Measurements from ENCODE around the gene HHEX. TPM values are rescaled to one million over a fixed set of nuclear protein-coding genes. Genes with fewer than 3 reads are reported as not detected.
A peak's percentile ranks its signal among the peaks of the same experiment; 100 is the strongest.

HHEX gene
- total RNA-seq, 6 experiments from 2014 or later, result 26.8 to 73.2 (median 42.0) TPM

DNA sequence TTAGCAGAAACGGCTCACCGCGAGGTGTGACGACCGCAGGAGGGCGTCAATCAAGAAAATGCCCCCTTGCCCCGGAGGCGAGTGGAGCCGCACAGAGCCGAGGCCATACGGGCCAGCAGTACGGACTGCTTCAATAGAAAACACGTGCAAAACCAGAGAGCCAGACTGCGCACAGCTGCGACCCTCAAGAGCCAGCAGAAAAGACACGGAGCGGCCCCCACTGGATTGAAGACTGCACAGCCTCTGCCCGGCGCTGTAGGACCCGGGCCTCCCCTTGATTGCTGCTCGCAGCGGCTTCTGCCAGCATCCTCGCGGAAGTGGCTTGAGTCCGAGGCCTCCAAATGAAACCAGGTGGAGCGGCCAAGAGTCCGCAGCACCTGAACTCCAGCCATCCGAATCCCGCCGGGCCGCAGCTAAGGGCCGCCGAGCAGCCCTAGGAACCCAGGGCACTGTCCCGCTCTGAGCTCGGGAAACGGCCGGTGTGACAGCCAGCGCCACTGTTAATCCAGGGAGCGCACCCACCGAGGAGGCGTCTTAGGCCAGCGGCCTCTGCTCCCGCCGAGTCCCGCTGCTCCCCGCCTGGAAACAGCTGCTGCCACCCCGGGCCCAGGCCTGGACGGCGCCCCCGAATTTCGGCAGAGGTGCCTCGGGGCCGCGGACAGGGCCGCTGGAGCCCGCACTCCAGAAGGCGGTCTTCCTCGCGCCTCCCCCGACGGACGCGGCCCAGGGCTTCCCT, 660 bp upstream of the HHEX start:
- DNase-seq (peak; percentile 69 to 83 (median 82)), ATAC-seq (peak; percentile 32 to 56 (median 44))
- Histone ChIP-seq H3K27ac (peak overlapping the region; percentile 85 to 94 (median 89)), H3K4me1 (peaks cover 0 to 17% (median 3%) of the 10 kb centered on the region in 4 donors), H3K4me3 (peak overlapping the region; percentile 82 to 88 (median 85)), H3K27me3 (no peaks in the 10 kb centered on the region), H3K9me3 (no peaks in the 10 kb centered on the region), H3K36me3 (peaks cover 0 to under 1% (median 0%) of the 10 kb centered on the region in 4 donors)
- 3% methylated on average over 23 of the region's 63 CpGs for whole genome bisulfite sequencing (ENCODE audit: insufficient coverage, low coverage, low lambda C conversion rate, missing lambda C conversion rate)
- no peak for TF ChIP-seq POLR2A (IDR thresholded peaks at IDR 0.05)
- peak in 2 of 4 donors; percentile 32 to 33 for TF ChIP-seq CTCF (IDR thresholded peaks at IDR 0.05)
- intact Hi-C loops (cut with DNase I), result no loop called here

DNA sequence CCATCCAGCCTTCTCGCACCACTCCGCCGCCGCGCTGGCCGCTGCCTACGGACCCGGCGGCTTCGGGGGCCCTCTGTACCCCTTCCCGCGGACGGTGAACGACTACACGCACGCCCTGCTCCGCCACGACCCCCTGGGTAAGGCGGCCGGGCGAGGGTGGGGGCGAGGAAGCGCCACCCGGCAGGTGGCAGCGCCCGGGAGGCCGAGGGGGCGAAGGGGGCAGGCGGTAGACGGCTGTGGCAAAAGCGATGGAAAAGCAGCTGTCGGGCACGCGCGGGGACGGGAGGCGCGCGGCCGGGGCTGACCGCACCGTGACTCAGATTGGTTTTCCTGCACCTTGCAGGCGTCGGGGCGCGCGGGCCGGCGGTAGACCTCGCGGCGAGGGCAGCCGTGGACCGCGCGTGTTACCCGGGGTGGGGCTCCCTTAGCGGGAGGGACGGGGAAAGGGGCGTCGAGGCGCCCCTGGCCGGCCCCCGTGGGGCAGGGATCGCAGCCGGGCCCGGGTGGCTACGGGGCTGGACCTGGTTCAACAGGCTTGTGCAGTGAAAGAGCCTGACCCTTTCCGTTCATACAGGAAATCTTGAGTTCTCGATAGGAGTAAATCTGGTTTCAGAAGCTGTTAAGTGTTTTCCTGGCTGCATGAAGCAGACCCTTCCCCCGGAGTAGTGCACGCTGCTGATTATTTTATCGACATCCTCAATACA, 608 bp downstream of the HHEX start:
- peak; percentile 73 to 78 (median 74) for DNase-seq
- H3K27me3 ChIP-seq, result no peaks in the 10 kb centered on the region
- peaks cover 0 to 28% (median 3%) of the 10 kb centered on the region in 4 donors for H3K4me1 ChIP-seq
- TF ChIP-seq POLR2A (IDR thresholded peaks at IDR 0.05) (no peak), CTCF (IDR thresholded peaks at IDR 0.05) (no peak)
- H3K36me3 ChIP-seq, result peaks cover 0 to 13% (median 2%) of the 10 kb centered on the region in 4 donors
- peak; percentile 14 to 40 (median 28) for ATAC-seq
- H3K27ac ChIP-seq, result peak overlapping the region; percentile 91 to 96 (median 94)
- peak overlapping the region; percentile 82 to 88 (median 82) for H3K4me3 ChIP-seq
- intact Hi-C loops (cut with DNase I), result no loop called here
- WGBS (ENCODE audit: insufficient coverage, low coverage, low lambda C conversion rate, missing lambda C conversion rate), result 2% methylated on average over 6 of the region's 73 CpGs
- H3K9me3 ChIP-seq, result no peaks in the 10 kb centered on the region

- Histone ChIP-seq H3K4me3 (peak overlapping the region; percentile 82 to 88 (median 82)), H3K27ac (peak overlapping the region; percentile 91 to 96 (median 94)), H3K27me3 (no peaks in the 10 kb centered on the region), H3K4me1 (peaks cover 0 to 30% (median 3%) of the 10 kb centered on the region in 4 donors), H3K36me3 (peaks cover 0 to 15% (median 2%) of the 10 kb centered on the region in 4 donors), H3K9me3 (no peaks in the 10 kb centered on the region)
- DNase-seq, result peak; percentile 54 to 68 (median 56)
- peak in 3 of 4 donors; percentile 0 to 3 (median 2) for ATAC-seq
- WGBS (ENCODE audit: insufficient coverage, low coverage, low lambda C conversion rate, missing lambda C conversion rate), result 7% methylated on average over 30 of the region's 30 CpGs
- intact Hi-C loops (cut with DNase I), result no loop called here
- TF ChIP-seq POLR2A (IDR thresholded peaks at IDR 0.05), result no peak
These were observed 1.3 kb downstream of the HHEX start for GRCh38 chr10:92690915-92691590.

GRCh38 chr10:92691591-92692079, 1.9 kb downstream of the HHEX start:
- 4% methylated on average over 33 of the region's 35 CpGs for WGBS (ENCODE audit: insufficient coverage, low coverage, low lambda C conversion rate, missing lambda C conversion rate)
- Histone ChIP-seq H3K4me3 (peak overlapping the region; percentile 82 to 88 (median 82)), H3K36me3 (peaks cover 0 to 15% (median 2%) of the 10 kb centered on the region in 4 donors), H3K9me3 (no peaks in the 10 kb centered on the region), H3K27ac (peak overlapping the region; percentile 91 to 96 (median 94)), H3K4me1 (peaks cover 0 to 35% (median 6%) of the 10 kb centered on the region in 4 donors), H3K27me3 (no peaks in the 10 kb centered on the region)
- TF ChIP-seq POLR2A (IDR thresholded peaks at IDR 0.05) (peak; percentile 10), CTCF (IDR thresholded peaks at IDR 0.05) (no peak)
- ATAC-seq (peak; percentile 0 to 7 (median 4)), DNase-seq (peak; percentile 69 to 75 (median 73))
- intact Hi-C loops (cut with DNase I), result no loop called here

Data from right lobe of liver (tissue), 6 donors.